Measurements from ENCODE around the gene PCID2.

PCID2 gene

DNA sequence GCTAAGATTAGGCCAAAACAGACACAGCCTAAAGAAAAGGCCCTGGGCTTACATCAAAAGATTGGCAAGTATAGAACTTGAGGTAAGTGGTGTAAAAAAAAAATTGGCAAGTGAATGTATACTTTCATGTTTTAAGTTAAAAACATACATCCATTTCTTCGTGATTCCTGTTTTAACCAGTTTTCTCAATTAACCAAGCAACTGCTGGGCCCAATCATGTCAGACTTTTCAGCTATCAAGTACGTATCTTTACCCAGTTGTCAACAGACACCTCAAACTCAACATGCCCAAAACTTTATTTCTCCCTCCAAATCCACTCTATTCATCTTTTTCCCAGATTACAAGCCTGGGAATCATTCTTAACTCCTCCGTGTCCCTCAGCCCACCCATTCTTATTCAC lies 1.0 kb downstream of the PCID2 start:
- Histone ChIP-seq H3K4me3 (ENCODE audit: insufficient read depth, low read depth, low read length, poor library complexity, severe bottlenecking) (peak overlapping the region; percentile 91), H3K4me1 (ENCODE audit: control insufficient read depth, insufficient read depth, low read length, poor library complexity, severe bottlenecking) (peaks cover 26% of the 10 kb centered on the region), H3K27me3 (replicated peaks; ENCODE audit: control insufficient read depth, insufficient read depth, low read length, poor library complexity, severe bottlenecking) (no peaks in the 10 kb centered on the region), H3K36me3 (ENCODE audit: control insufficient read depth, insufficient read depth, low read length) (peaks cover 4% of the 10 kb centered on the region), H3K27ac (ENCODE audit: insufficient read depth, low read length, poor library complexity, severe bottlenecking) (peak overlapping the region; percentile 93), H3K9me3 (ENCODE audit: control insufficient read depth, low read length) (no peaks in the 10 kb centered on the region)
- no peak for DNase-seq

DNA sequence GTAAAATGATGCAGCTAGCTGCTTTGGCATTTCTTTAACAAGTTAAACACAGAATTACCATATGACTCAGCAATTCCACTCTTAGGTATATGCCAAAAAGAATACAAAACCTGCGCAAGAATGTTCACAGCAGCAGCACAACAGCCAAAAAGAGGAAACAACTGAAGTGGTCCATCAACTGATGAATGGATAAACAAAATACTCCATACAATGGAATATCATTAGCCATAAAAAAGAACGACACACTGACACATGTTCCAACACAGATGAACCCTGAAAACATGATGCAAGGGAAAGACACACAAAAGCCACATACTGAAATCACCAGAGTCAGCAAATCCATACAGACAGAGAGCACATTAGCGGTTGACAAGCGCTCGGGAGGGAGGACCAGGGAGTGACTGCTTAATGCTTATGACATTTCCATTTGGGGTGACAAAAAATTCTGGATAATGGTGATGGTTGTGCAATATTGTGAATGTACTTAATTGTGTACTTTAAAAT lies 3.0 kb downstream of the PCID2 start:
- DNase-seq = no peak
- Histone ChIP-seq H3K9me3 (ENCODE audit: control insufficient read depth, low read length) (no peaks in the 10 kb centered on the region), H3K4me3 (ENCODE audit: insufficient read depth, low read depth, low read length, poor library complexity, severe bottlenecking) (no peak overlapping the region), H3K36me3 (ENCODE audit: control insufficient read depth, insufficient read depth, low read length) (peaks cover 4% of the 10 kb centered on the region), H3K4me1 (ENCODE audit: control insufficient read depth, insufficient read depth, low read length, poor library complexity, severe bottlenecking) (peaks cover 19% of the 10 kb centered on the region), H3K27ac (ENCODE audit: insufficient read depth, low read length, poor library complexity, severe bottlenecking) (no peak overlapping the region), H3K27me3 (replicated peaks; ENCODE audit: control insufficient read depth, insufficient read depth, low read length, poor library complexity, severe bottlenecking) (no peaks in the 10 kb centered on the region)

DNA sequence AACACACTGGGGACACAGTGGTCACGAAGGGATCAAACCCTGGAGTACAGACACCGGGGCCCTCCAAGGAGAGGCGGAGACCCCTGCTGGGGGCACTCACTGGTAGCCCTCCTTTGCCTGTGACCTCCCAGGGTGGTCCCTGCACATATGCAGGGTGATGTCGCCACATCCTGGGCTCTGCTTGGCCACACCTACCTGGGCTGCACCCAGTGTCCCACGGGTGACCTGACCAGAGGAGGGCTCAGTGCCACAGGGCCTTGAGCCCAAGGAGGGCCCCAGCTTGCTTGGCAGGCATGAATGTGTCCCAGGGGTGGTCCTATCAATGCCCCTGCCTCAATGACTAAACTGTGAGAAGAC lies 4.1 kb downstream of the PCID2 start:
- Histone ChIP-seq H3K36me3 (ENCODE audit: control insufficient read depth, insufficient read depth, low read length) (peaks cover 15% of the 10 kb centered on the region), H3K27ac (ENCODE audit: insufficient read depth, low read length, poor library complexity, severe bottlenecking) (no peak overlapping the region), H3K9me3 (ENCODE audit: control insufficient read depth, low read length) (no peaks in the 10 kb centered on the region), H3K4me1 (ENCODE audit: control insufficient read depth, insufficient read depth, low read length, poor library complexity, severe bottlenecking) (peaks cover 14% of the 10 kb centered on the region), H3K27me3 (replicated peaks; ENCODE audit: control insufficient read depth, insufficient read depth, low read length, poor library complexity, severe bottlenecking) (no peaks in the 10 kb centered on the region), H3K4me3 (ENCODE audit: insufficient read depth, low read depth, low read length, poor library complexity, severe bottlenecking) (no peak overlapping the region)
- DNase-seq = no peak

GRCh38 chr13:113203507-113204377 lies 4.7 kb downstream of the PCID2 start:
- Histone ChIP-seq H3K27ac (ENCODE audit: insufficient read depth, low read length, poor library complexity, severe bottlenecking) (no peak overlapping the region), H3K9me3 (ENCODE audit: control insufficient read depth, low read length) (no peaks in the 10 kb centered on the region)

DNA sequence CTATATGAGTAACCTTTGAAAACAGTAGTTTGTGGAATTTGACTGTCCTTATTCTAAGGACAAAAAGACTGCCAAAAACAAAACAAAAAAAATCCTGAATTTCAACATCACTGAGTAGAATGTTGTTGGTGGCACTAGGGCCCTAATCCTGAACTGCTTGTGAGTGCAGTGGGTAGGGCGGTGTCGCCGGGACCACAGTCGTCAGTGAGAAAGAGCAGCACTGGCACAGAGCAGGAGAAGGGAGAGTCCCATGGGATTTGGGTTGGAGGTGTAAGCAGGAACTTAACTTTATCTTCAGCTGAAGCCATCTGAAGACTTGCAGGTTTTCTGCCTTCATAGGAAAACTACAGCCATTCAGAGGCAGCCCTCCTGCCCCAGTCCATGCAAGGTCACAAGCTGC lies 5.6 kb downstream of the PCID2 start:
- Histone ChIP-seq H3K4me3 (ENCODE audit: insufficient read depth, low read depth, low read length, poor library complexity, severe bottlenecking) (no peak overlapping the region), H3K36me3 (ENCODE audit: control insufficient read depth, insufficient read depth, low read length) (peaks cover 28% of the 10 kb centered on the region), H3K4me1 (ENCODE audit: control insufficient read depth, insufficient read depth, low read length, poor library complexity, severe bottlenecking) (peaks cover 14% of the 10 kb centered on the region), H3K27ac (ENCODE audit: insufficient read depth, low read length, poor library complexity, severe bottlenecking) (no peak overlapping the region), H3K27me3 (replicated peaks; ENCODE audit: control insufficient read depth, insufficient read depth, low read length, poor library complexity, severe bottlenecking) (no peaks in the 10 kb centered on the region), H3K9me3 (ENCODE audit: control insufficient read depth, low read length) (no peaks in the 10 kb centered on the region)
- DNase-seq = no peak

More at GRCh38 chr13:113203507-113204377, 4.7 kb downstream of the PCID2 start:
- peaks cover 22% of the 10 kb centered on the region for H3K36me3 ChIP-seq (ENCODE audit: control insufficient read depth, insufficient read depth, low read length)
- H3K27me3 ChIP-seq (replicated peaks; ENCODE audit: control insufficient read depth, insufficient read depth, low read length, poor library complexity, severe bottlenecking) = no peaks in the 10 kb centered on the region
- H3K4me1 ChIP-seq (ENCODE audit: control insufficient read depth, insufficient read depth, low read length, poor library complexity, severe bottlenecking) = peaks cover 14% of the 10 kb centered on the region
- H3K4me3 ChIP-seq (ENCODE audit: insufficient read depth, low read depth, low read length, poor library complexity, severe bottlenecking) = no peak overlapping the region
- DNase-seq = no peak

- DNase-seq = no peak
- no peak overlapping the region for H3K4me3 ChIP-seq (ENCODE audit: insufficient read depth, low read depth, low read length, poor library complexity, severe bottlenecking)
- no peak overlapping the region for H3K27ac ChIP-seq (ENCODE audit: insufficient read depth, low read length, poor library complexity, severe bottlenecking)
- H3K9me3 ChIP-seq (ENCODE audit: control insufficient read depth, low read length) = no peaks in the 10 kb centered on the region
- H3K36me3 ChIP-seq (ENCODE audit: control insufficient read depth, insufficient read depth, low read length) = peaks cover 39% of the 10 kb centered on the region
- no peaks in the 10 kb centered on the region for H3K27me3 ChIP-seq (replicated peaks; ENCODE audit: control insufficient read depth, insufficient read depth, low read length, poor library complexity, severe bottlenecking)
- peaks cover 9% of the 10 kb centered on the region for H3K4me1 ChIP-seq (ENCODE audit: control insufficient read depth, insufficient read depth, low read length, poor library complexity, severe bottlenecking)
These were observed 6.7 kb downstream of the PCID2 start for GRCh38 chr13:113201815-113202214.

DNA sequence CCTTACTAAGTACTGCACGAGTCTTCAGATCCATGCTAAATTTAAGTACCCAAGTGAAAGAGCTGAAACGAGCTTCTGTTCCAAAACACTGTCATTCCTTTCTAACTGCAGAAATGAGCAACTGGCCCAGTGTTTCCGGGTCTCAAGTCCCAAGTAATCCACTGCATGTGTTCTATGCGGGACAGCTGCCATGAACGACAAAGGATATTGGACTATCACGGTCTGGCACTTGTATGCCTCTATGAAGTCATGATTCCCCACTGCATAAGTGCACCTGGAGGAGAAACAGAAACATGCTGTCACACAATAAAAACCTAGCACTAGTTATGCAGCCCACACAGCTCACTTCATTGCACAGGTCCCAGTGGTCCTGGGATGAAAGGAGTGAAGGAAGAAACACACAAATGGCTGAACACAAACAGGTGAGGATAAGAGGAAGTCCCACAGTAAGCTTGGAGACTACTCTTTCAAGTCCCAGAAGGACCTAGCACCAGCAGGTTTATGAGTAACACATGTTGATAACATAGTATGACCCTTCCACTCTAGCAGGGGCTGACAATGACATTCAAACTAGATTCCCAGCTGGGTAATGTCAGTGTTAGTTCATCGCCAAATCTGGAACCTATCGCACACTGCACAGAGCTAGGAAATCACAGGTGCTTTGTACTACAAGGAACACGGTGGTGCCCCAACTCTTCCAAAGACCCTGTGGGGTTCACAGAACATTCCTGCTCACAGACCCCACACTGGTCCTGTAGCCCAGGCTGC lies 11.3 kb downstream of the PCID2 start:
- no peak overlapping the region for H3K27ac ChIP-seq (ENCODE audit: insufficient read depth, low read length, poor library complexity, severe bottlenecking)
- no peaks in the 10 kb centered on the region for H3K9me3 ChIP-seq (ENCODE audit: control insufficient read depth, low read length)
- H3K4me1 ChIP-seq (ENCODE audit: control insufficient read depth, insufficient read depth, low read length, poor library complexity, severe bottlenecking) = no peaks in the 10 kb centered on the region
- H3K36me3 ChIP-seq (ENCODE audit: control insufficient read depth, insufficient read depth, low read length) = peaks cover 72% of the 10 kb centered on the region
- H3K27me3 ChIP-seq (replicated peaks; ENCODE audit: control insufficient read depth, insufficient read depth, low read length, poor library complexity, severe bottlenecking) = no peaks in the 10 kb centered on the region
- no peak overlapping the region for H3K4me3 ChIP-seq (ENCODE audit: insufficient read depth, low read depth, low read length, poor library complexity, severe bottlenecking)
- no peak for DNase-seq

DNA sequence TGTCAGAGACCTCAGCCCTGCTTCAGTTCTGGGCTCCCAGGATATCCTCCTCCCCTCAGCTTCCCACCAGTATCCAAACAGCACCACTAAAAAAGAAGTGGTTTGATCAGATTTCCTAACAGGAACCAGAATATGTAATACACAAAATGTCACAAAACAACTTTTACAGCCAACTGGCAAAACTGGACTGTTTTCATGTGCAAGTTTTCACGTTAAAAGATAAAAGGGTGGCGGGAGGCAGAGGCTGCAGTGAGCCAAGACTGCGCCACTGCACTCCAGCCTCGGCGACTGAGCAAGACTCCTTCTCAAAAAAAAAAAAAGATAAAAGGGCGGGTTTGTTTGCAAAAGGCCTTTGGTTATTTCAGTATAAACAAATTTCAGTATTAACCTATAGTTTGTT lies 13.1 kb downstream of the PCID2 start:
- Histone ChIP-seq H3K36me3 (ENCODE audit: control insufficient read depth, insufficient read depth, low read length) (peaks cover 71% of the 10 kb centered on the region), H3K4me3 (ENCODE audit: insufficient read depth, low read depth, low read length, poor library complexity, severe bottlenecking) (no peak overlapping the region), H3K4me1 (ENCODE audit: control insufficient read depth, insufficient read depth, low read length, poor library complexity, severe bottlenecking) (no peaks in the 10 kb centered on the region), H3K27me3 (replicated peaks; ENCODE audit: control insufficient read depth, insufficient read depth, low read length, poor library complexity, severe bottlenecking) (no peaks in the 10 kb centered on the region), H3K27ac (ENCODE audit: insufficient read depth, low read length, poor library complexity, severe bottlenecking) (no peak overlapping the region), H3K9me3 (ENCODE audit: control insufficient read depth, low read length) (no peaks in the 10 kb centered on the region)
- no peak for DNase-seq

GRCh38 chr13:113192902-113193301 lies 15.6 kb downstream of the PCID2 start:
- Histone ChIP-seq H3K27me3 (replicated peaks; ENCODE audit: control insufficient read depth, insufficient read depth, low read length, poor library complexity, severe bottlenecking) (no peaks in the 10 kb centered on the region), H3K4me3 (ENCODE audit: insufficient read depth, low read depth, low read length, poor library complexity, severe bottlenecking) (no peak overlapping the region), H3K9me3 (ENCODE audit: control insufficient read depth, low read length) (no peaks in the 10 kb centered on the region), H3K27ac (ENCODE audit: insufficient read depth, low read length, poor library complexity, severe bottlenecking) (no peak overlapping the region), H3K4me1 (ENCODE audit: control insufficient read depth, insufficient read depth, low read length, poor library complexity, severe bottlenecking) (no peaks in the 10 kb centered on the region), H3K36me3 (ENCODE audit: control insufficient read depth, insufficient read depth, low read length) (peaks cover 57% of the 10 kb centered on the region)
- no peak for DNase-seq

GRCh38 chr13:113192279-113192678 lies 16.2 kb downstream of the PCID2 start:
- Histone ChIP-seq H3K4me3 (ENCODE audit: insufficient read depth, low read depth, low read length, poor library complexity, severe bottlenecking) (no peak overlapping the region), H3K27ac (ENCODE audit: insufficient read depth, low read length, poor library complexity, severe bottlenecking) (no peak overlapping the region), H3K36me3 (ENCODE audit: control insufficient read depth, insufficient read depth, low read length) (peaks cover 51% of the 10 kb centered on the region), H3K27me3 (replicated peaks; ENCODE audit: control insufficient read depth, insufficient read depth, low read length, poor library complexity, severe bottlenecking) (no peaks in the 10 kb centered on the region), H3K4me1 (ENCODE audit: control insufficient read depth, insufficient read depth, low read length, poor library complexity, severe bottlenecking) (no peaks in the 10 kb centered on the region), H3K9me3 (ENCODE audit: control insufficient read depth, low read length) (no peaks in the 10 kb centered on the region)
- DNase-seq = no peak
